22Rv1 (cell line): Measurements from ENCODE around the gene UBL4B.

Experiments used
- CTCF ChIP-seq: fragments of 450-650 bp; IDR thresholded peaks from 2 replicates; pipeline ENCODE4 v1.5.1; 2017; ENCODE audit warnings: mild to moderate bottlenecking
- ZFX ChIP-seq: fragments of 450-650 bp; IDR thresholded peaks from 2 replicates; pipeline ENCODE4 v1.6.1; 2017; ENCODE audit warnings: antibody characterized with exemption, borderline replicate concordance

GRCh38 chr1:110089561-110090275 is 22.5 kb upstream of the UBL4B start:
- TF ChIP-seq CTCF (no peak), ZFX (no peak)
